ENCODE results near the gene PPIA.
"Not testable (repeated sequence)": the region's sequence is repeated elsewhere in the genome, so short reads cannot be mapped to it uniquely, and the experiment has no call there.

PPIA gene

DNA sequence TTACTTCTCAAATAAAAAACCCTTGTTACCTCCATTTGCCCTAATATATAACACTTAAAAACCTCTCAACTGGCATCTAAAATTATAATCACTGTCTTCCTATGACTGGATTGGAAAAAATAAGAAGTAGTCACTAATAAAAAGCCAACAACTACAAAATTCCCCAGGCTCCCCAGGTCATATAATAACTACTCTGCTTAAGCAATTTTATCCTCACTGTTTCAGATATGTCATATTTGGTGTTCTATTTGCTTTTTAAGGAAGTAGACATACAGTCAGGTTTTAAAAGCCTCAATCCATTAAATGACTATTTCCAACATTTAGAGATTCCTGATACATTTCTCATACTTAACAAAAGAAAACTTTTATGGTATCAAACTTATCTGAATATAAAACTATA, 49.0 kb downstream of the PPIA start:
- Histone ChIP-seq H3K4me2 (ENCODE audit: low read length) (no peak overlapping the region), H3K9ac (no peak overlapping the region), H3K27me3 (ENCODE audit: control insufficient read depth, insufficient read depth, low read length) (no peaks in the 10 kb centered on the region), H3K4me3 (ENCODE audit: low read depth, low read length) (no peak overlapping the region), H3K4me1 (peaks cover 3% of the 10 kb centered on the region), H2AFZ (no peak overlapping the region), H3K27ac (no peak overlapping the region), H3K9me3 (ENCODE audit: control insufficient read depth, low read length) (no peaks in the 10 kb centered on the region), H3K79me2 (peaks cover 21% of the 10 kb centered on the region), H3K36me3 (ENCODE audit: control insufficient read depth, insufficient read depth, low read length) (no peaks in the 10 kb centered on the region)
- no peak for TF ChIP-seq CTCF (IDR thresholded peaks at IDR 0.05)

GRCh38 chr7:44846390-44846789, 49.9 kb downstream of the PPIA start:
- H3K79me2 ChIP-seq = peaks cover 16% of the 10 kb centered on the region
- not testable (repeated sequence) for H3K9me3 ChIP-seq (ENCODE audit: control insufficient read depth, low read length); H2AFZ ChIP-seq; H3K9ac ChIP-seq; H3K27ac ChIP-seq; H3K4me1 ChIP-seq; H3K27me3 ChIP-seq (ENCODE audit: control insufficient read depth, insufficient read depth, low read length); H3K36me3 ChIP-seq (ENCODE audit: control insufficient read depth, insufficient read depth, low read length)
- H3K4me3 ChIP-seq (ENCODE audit: low read depth, low read length) = peak overlapping the region; percentile 66
- peak overlapping the region; percentile 83 for H3K4me2 ChIP-seq (ENCODE audit: low read length)

GRCh38 chr7:44846816-44847508, 50.5 kb downstream of the PPIA start:
- Histone ChIP-seq H3K4me2 (ENCODE audit: low read length) (peak overlapping the region; percentile 83), H3K9me3 (ENCODE audit: control insufficient read depth, low read length) (no peaks in the 10 kb centered on the region), H3K79me2 (peaks cover 16% of the 10 kb centered on the region), H3K27ac (peak overlapping the region; percentile 85), H3K27me3 (ENCODE audit: control insufficient read depth, insufficient read depth, low read length) (no peaks in the 10 kb centered on the region), H3K36me3 (ENCODE audit: control insufficient read depth, insufficient read depth, low read length) (no peaks in the 10 kb centered on the region), H2AFZ (peak overlapping the region; percentile 87), H3K4me3 (ENCODE audit: low read depth, low read length) (peak overlapping the region; percentile 66), H3K9ac (no peak overlapping the region), H3K4me1 (peaks cover 3% of the 10 kb centered on the region)
- no peak for TF ChIP-seq CTCF (IDR thresholded peaks at IDR 0.05)

DNA sequence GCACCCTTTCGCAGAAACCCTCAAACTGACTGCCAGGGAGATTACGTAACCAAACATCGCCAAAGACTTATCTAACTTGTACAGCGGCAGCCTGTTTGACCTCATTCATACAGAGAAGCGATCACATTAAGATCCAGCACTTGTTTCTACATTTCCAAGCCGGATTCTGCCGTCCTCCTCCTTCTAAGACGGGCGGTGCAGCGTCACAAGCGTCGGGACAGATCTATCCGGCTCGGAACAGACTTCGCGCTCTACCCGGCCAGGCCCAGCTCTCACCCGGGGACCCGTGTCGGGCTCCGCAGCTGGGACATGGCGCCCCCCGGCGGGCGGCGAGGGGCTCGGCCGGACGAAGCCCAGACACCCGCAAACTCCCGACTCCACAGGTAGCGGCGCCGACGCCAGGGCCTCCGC, 51.0 kb downstream of the PPIA start:
- Histone ChIP-seq H3K27me3 (ENCODE audit: control insufficient read depth, insufficient read depth, low read length) (no peaks in the 10 kb centered on the region), H3K4me1 (peaks cover 3% of the 10 kb centered on the region), H2AFZ (peak overlapping the region; percentile 87)

More for the DNA sequence above, 51.0 kb downstream of the PPIA start:
- Histone ChIP-seq H3K27ac (peak overlapping the region; percentile 85), H3K4me2 (ENCODE audit: low read length) (peak overlapping the region; percentile 83), H3K9me3 (ENCODE audit: control insufficient read depth, low read length) (no peaks in the 10 kb centered on the region), H3K36me3 (ENCODE audit: control insufficient read depth, insufficient read depth, low read length) (no peaks in the 10 kb centered on the region), H3K79me2 (peaks cover 13% of the 10 kb centered on the region), H3K4me3 (ENCODE audit: low read depth, low read length) (peak overlapping the region; percentile 66), H3K9ac (peak overlapping the region; percentile 8)
- peak; percentile 92 for TF ChIP-seq CTCF (IDR thresholded peaks at IDR 0.05)

All from parathyroid adenoma (tissue), 2 donors.